GM12878 (cell line): ENCODE results near the gene BCL2L13. TPM values are rescaled to one million over a fixed set of nuclear protein-coding genes. Genes with fewer than 3 reads are reported as not detected.

ENCODE experiments used
- ATAC-seq: fragments of 200-7000 bp; cut with Tn5 transposase; 3 replicates; pipeline ENCODE4 v1.9.1; 2020; ENCODE audit warnings: mild to moderate bottlenecking, moderate library complexity
- BruUV-seq: library from RNA; stranded (reverse); fragments of 400-500 nt; replicated peaks from 2 replicates; lab custom pipeline; 2021; lab: Mats Ljungman, UMichigan
- CTCF ChIA-PET: fragments of 300-600 bp; sonication (Branson Sonifier 250); formaldehyde crosslinking; extraction: SDS; loops from one replicate; lab custom pipeline; 2021; ENCODE audit warnings: inconsistent platforms; lab: Yijun Ruan, JAX
- POLR2A ChIA-PET: fragments of 350-600 bp; formaldehyde crosslinking; extraction: SDS; loops from one replicate; lab custom pipeline; 2021; ENCODE audit warnings: inconsistent platforms; lab: Charles Lee
- RAD21 ChIA-PET: fragments of 300-600 bp; sonication (Branson Sonifier 250); formaldehyde crosslinking; loops from one replicate; lab custom pipeline; 2023; ENCODE audit warnings: antibody characterized with exemption; ENCODE audit not compliant: unreplicated experiment; lab: Charles Lee
- SMC1A ChIA-PET: fragments of 300-600 bp; sonication (Branson Sonifier 250); formaldehyde crosslinking; loops from one replicate; lab custom pipeline; 2023; ENCODE audit not compliant: unreplicated experiment, uncharacterized antibody; lab: Charles Lee
- DNase-seq: peaks from one replicate; pipeline ENCODE4 v3.0.0-alpha.2; 2011; ENCODE audit warnings: low read depth, low spot score
- FAIRE-seq: peaks from 3 replicates; lab custom pipeline; 2011; peaks lifted over from hg19 to GRCh38; lab: Jason Lieb, UNC
- H2AFZ ChIP-seq: 2 replicates; pipeline ENCODE4 v1.6.0; 2011; ENCODE audit warnings: low read depth, low read length, control low read depth; ENCODE audit not compliant: control insufficient read depth
- H3K27ac ChIP-seq: 2 replicates; pipeline ENCODE4 v1.5.1; 2011; ENCODE audit warnings: control low read depth; ENCODE audit not compliant: control insufficient read depth, insufficient read depth
- H3K27me3 ChIP-seq, 2 experiments: replicated peaks in 1 of 2; 2 replicates each; pipeline versions ENCODE4 v1.6.0 to v1.6.1; 2011; ENCODE audit warnings: low read length in 1 of 2; ENCODE audit not compliant: control insufficient read depth in 2 of 2, insufficient read depth in 2 of 2
- H3K36me3 ChIP-seq, 2 experiments: 2 replicates each; pipeline ENCODE4 v1.5.1; 2011; ENCODE audit warnings: low read length in 1 of 2; ENCODE audit not compliant: control insufficient read depth in 2 of 2, insufficient read depth in 2 of 2
- H3K4me1 ChIP-seq: 2 replicates; pipeline ENCODE4 v1.6.1; 2011; ENCODE audit warnings: mild to moderate bottlenecking, low read length, moderate library complexity, mixed read lengths; ENCODE audit not compliant: control insufficient read depth, insufficient read depth
- H3K4me2 ChIP-seq: 2 replicates; pipeline ENCODE4 v1.6.0; 2011; ENCODE audit warnings: control low read depth; ENCODE audit not compliant: control insufficient read depth, insufficient read depth
- H3K4me3 ChIP-seq: fragments of 200-600 bp; sonication (generic); 2 replicates; pipeline ENCODE4 v1.5.1; 2016
- H3K79me2 ChIP-seq: 2 replicates; pipeline ENCODE4 v1.6.0; 2011; ENCODE audit warnings: low read length; ENCODE audit not compliant: control insufficient read depth, insufficient read depth
- H3K9ac ChIP-seq: 2 replicates; pipeline ENCODE4 v1.8.0; 2011; ENCODE audit warnings: low read length, control low read depth, mixed read lengths; ENCODE audit not compliant: control insufficient read depth, insufficient read depth
- H3K9me3 ChIP-seq: replicated peaks from 3 replicates; pipeline ENCODE4 v1.5.1; 2011; ENCODE audit warnings: mild to moderate bottlenecking, low read length; ENCODE audit not compliant: control insufficient read depth, insufficient read depth
- H4K20me1 ChIP-seq: 2 replicates; pipeline ENCODE4 v1.6.0; 2011; ENCODE audit not compliant: control insufficient read depth, insufficient read depth
- CHD4 ChIP-seq: fragments of 200-600 bp; sonication (generic); IDR thresholded peaks from 2 replicates; pipeline ENCODE4 v1.6.1; 2016; ENCODE audit warnings: mild to moderate bottlenecking
- SMAD5 ChIP-seq: IDR thresholded peaks from 2 replicates; pipeline ENCODE4 v1.6.1; 2016; ENCODE audit warnings: antibody characterized with exemption, low read depth
- SREBF1 ChIP-seq: IDR thresholded peaks from 2 replicates; pipeline ENCODE4 v1.6.1; 2012; ENCODE audit warnings: mild to moderate bottlenecking, low read length
- ZNF217 ChIP-seq: fragments of 450-650 bp; IDR thresholded peaks from 2 replicates; pipeline ENCODE4 v1.6.1; 2017; ENCODE audit warnings: antibody characterized with exemption, mild to moderate bottlenecking
- ZSCAN29 ChIP-seq: fragments of 450-650 bp; IDR thresholded peaks from 2 replicates; pipeline ENCODE4 v1.6.1; 2017; ENCODE audit warnings: mild to moderate bottlenecking, moderate library complexity
- WGBS: methylation state at CpG from one replicate; pipeline ENCODE4 v1.1.6; 2016; ENCODE audit warnings: low lambda C conversion rate; ENCODE audit not compliant: insufficient replicate concordance, insufficient coverage; ENCODE audit errors: missing lambda C conversion rate; 5-methylcytosine and 5-hydroxymethylcytosine counted together
- in situ Hi-C: fragments of 300-500 bp; cut with MboI; formaldehyde crosslinking; loops from 9 replicates; pipeline ENCODE4 v1.14.3; 2018; ENCODE audit warnings: mixed read lengths
- intact Hi-C: fragments of 100-400 bp; cut with micrococcal nuclease; formaldehyde crosslinking; loops from one replicate; pipeline ENCODE4 v1.14.2; 2022; ENCODE audit not compliant: unreplicated experiment
- polyA plus RNA-seq, 11 experiments: library from polyadenylated mRNA; depleted of rRNA in 4 of 11; unstranded in 6 of 11; stranded (reverse) in 5 of 11; fragments of >200 nt; fragmentation: Nextera tagmentation in 4 of 11; fragmentation: Illumina TruSeq in 1 of 11; extraction: Ambion mirVana in 4 of 11; extraction: Trizol in 1 of 11; gene quantifications; 1 replicate in 1 of 11; 2 replicates in 10 of 11; pipeline versions ENCODE4 v1.2.1 to v1.2.3, GENCODE V29; 2011 to 2016; ENCODE audit warnings: inconsistent platforms in 2 of 11, missing spikeins in 2 of 11, low read depth in 1 of 11
- total RNA-seq, 4 experiments: library from RNA; depleted of rRNA in 3 of 4; stranded (reverse); fragments of >200 nt in 3 of 4; fragmentation: Illumina TruSeq in 1 of 4; extraction: Trizol in 1 of 4; gene quantifications; 2 replicates each; pipeline versions ENCODE4 v1.2.1 to v1.2.3, GENCODE V29; 2013 to 2021
- TF ChIP-seq, protein P1 (sequence below): fragments of 450-650 bp; IDR thresholded peaks from 2 replicates; pipeline ENCODE4 v1.6.1; 2017; ENCODE audit warnings: mild to moderate bottlenecking, low read depth, inconsistent platforms; ENCODE audit not compliant: poor library complexity, severe bottlenecking
- TF ChIP-seq, protein P2 (sequence below): IDR thresholded peaks from 2 replicates; pipeline ENCODE4 v1.6.1; 2012; ENCODE audit warnings: low read depth, low read length, improper control_type of control experiment
- TF ChIP-seq, protein P3 (sequence below): fragments of 450-650 bp; IDR thresholded peaks from 2 replicates; pipeline ENCODE4 v1.6.1; 2016; ENCODE audit warnings: mild to moderate bottlenecking

BCL2L13 gene
- total and polyA plus RNA-seq, 10 of the 15 experiments (the other 5 are each of a cell fraction or from before 2014, with no cell fraction given) = 18.6 to 30.6 (median 28.2) TPM

DNA sequence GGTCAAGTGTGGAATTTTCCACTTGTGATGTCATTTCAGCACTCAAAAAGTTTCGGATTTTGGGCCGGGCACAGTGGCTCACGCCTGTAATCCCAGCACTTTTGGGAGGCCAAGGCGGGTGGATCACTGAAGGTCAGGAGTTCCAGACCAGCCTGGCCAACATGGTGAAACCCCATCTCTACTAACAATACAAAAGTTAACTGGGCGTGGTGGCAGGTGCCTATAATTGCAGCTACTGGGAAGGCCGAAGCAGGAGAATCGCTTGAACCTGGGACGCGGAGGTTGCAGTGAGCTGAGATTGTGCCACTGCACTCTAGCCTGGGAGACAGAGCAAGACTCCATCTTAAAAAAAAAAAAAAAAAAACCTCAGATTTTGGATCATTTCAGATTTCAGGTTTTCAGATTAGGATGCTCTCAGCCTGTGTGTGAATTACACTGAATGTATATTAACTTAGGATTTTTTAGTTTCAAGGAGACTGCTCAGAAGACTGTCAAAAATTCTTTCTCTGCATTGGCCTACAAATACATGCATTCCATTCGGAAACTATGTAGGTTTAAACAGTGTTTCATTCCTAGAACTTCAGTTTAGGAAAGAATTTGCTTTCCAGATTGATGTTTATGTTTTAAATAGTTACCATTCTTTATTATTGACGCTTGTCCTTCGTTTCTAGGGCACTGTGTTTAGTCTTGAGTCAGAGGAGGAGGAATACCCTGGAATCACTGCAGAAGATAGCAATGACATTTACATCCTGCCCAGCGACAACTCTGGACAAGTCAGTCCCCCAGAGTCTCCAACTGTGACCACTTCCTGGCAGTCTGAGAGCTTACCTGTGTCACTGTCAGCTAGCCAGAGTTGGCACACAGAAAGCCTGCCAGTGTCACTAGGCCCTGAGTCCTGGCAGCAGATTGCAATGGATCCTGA, 87.7 kb downstream of the BCL2L13 start:
- SMC1A ChIA-PET = no interaction called here
- Histone ChIP-seq H3K27ac (no peak overlapping the region), H3K9ac (no peak overlapping the region), H3K4me1 (no peaks in the 10 kb centered on the region), H3K4me3 (no peak overlapping the region), H3K36me3 (peaks cover 8 to 9% of the 10 kb centered on the region in 2 experiments; a peak in 3 of 4 replicates), H3K27me3 (no peaks in the 10 kb centered on the region), H3K4me2 (no peak overlapping the region), H3K79me2 (no peaks in the 10 kb centered on the region), H3K9me3 (no peaks in the 10 kb centered on the region), H4K20me1 (no peaks in the 10 kb centered on the region; the same call in none of the 2 replicates), H2AFZ (no peak overlapping the region)
- RAD21 ChIA-PET = no interaction called here
- TF ChIP-seq SREBF1 = no peak
- intact Hi-C loops (loop anchor here (5.0 kb wide), 1 partner anchor 169 kb away; no protein-coding TSS in a partner anchor), in situ Hi-C loops (no loop called here)
- DNase-seq (no peak), FAIRE-seq (no peak), ATAC-seq (peak; percentile 42)
- POLR2A ChIA-PET = no interaction called here
- BruUV-seq = no TSS peak
- CTCF ChIA-PET = interaction anchor here (1.8 to 3.0 kb wide), 2 partner anchors 16 to 168 kb away, joined by 4 to 7 read pairs; no protein-coding TSS in a partner anchor
- WGBS = 82% methylated on average over 13 of the region's 13 CpGs

DNA sequence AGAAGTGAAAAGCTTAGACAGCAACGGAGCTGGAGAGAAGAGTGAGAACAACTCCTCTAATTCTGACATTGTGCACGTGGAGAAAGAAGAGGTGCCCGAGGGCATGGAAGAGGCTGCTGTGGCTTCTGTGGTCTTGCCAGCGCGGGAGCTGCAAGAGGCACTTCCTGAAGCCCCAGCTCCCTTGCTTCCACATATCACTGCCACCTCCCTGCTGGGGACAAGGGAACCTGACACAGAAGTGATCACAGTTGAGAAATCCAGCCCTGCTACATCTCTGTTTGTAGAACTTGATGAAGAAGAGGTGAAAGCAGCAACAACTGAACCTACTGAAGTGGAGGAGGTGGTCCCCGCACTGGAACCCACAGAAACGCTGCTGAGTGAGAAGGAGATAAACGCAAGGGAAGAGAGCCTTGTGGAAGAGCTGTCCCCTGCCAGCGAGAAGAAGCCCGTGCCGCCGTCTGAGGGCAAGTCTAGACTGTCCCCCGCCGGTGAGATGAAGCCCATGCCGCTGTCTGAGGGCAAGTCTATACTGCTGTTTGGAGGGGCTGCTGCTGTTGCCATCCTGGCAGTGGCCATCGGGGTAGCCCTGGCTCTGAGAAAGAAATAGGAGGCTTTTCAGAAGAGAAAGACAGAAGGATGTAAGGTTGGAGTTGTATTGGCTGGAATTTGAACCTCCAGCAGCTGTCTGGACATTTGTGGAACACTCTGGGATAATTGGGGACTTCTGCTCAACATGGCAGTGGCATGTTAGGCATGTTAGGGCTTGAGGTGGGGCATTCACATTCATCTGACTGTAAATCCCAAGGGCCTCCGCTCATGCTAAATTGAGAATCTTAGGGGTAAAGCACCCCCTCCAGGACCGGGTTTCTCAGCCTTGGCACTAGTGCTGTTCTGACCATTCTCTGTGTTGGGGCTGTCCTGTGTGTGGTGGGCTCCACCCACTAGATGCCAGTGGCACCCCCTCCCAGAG, 88.7 kb downstream of the BCL2L13 start:
- H3K27ac ChIP-seq = no peak overlapping the region
- ChIA-PET CTCF (interaction anchor here (1.8 kb wide), 1 partner anchor 15 kb away, joined by 4 read pairs; no protein-coding TSS in a partner anchor), SMC1A (no interaction called here), RAD21 (no interaction called here), POLR2A (interaction anchor here (0.6 kb wide), 1 partner anchor 428 kb away, joined by 3 read pairs; no protein-coding TSS in a partner anchor)
- WGBS = 78% methylated on average over 18 of the region's 18 CpGs
- no peak overlapping the region for H3K4me2 ChIP-seq
- intact Hi-C loops (loop anchor here (5.0 kb wide), 1 partner anchor 170 kb away; no protein-coding TSS in a partner anchor), in situ Hi-C loops (no loop called here)
- H3K36me3 ChIP-seq = peaks cover 8 to 11% of the 10 kb centered on the region in 2 experiments; a peak in 3 of 4 replicates
- no peaks in the 10 kb centered on the region for H3K4me1 ChIP-seq
- H3K27me3 ChIP-seq = no peaks in the 10 kb centered on the region
- no peak overlapping the region for H3K9ac ChIP-seq
- H4K20me1 ChIP-seq = no peaks in the 10 kb centered on the region; the same call in none of the 2 replicates
- no peaks in the 10 kb centered on the region for H3K9me3 ChIP-seq
- no TSS peak for BruUV-seq
- no peak overlapping the region for H3K4me3 ChIP-seq
- no peak for FAIRE-seq
- no peaks in the 10 kb centered on the region for H3K79me2 ChIP-seq
- H2AFZ ChIP-seq = no peak overlapping the region
- ATAC-seq = no peak
- no peak for DNase-seq
- no peak for TF ChIP-seq ZSCAN29
- TF ChIP-seq ZNF217 = no peak
- TF ChIP-seq, protein P1, sequence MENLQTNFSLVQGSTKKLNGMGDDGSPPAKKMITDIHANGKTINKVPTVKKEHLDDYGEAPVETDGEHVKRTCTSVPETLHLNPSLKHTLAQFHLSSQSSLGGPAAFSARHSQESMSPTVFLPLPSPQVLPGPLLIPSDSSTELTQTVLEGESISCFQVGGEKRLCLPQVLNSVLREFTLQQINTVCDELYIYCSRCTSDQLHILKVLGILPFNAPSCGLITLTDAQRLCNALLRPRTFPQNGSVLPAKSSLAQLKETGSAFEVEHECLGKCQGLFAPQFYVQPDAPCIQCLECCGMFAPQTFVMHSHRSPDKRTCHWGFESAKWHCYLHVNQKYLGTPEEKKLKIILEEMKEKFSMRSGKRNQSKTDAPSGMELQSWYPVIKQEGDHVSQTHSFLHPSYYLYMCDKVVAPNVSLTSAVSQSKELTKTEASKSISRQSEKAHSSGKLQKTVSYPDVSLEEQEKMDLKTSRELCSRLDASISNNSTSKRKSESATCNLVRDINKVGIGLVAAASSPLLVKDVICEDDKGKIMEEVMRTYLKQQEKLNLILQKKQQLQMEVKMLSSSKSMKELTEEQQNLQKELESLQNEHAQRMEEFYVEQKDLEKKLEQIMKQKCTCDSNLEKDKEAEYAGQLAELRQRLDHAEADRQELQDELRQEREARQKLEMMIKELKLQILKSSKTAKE = no peak
- TF ChIP-seq, protein P2, sequence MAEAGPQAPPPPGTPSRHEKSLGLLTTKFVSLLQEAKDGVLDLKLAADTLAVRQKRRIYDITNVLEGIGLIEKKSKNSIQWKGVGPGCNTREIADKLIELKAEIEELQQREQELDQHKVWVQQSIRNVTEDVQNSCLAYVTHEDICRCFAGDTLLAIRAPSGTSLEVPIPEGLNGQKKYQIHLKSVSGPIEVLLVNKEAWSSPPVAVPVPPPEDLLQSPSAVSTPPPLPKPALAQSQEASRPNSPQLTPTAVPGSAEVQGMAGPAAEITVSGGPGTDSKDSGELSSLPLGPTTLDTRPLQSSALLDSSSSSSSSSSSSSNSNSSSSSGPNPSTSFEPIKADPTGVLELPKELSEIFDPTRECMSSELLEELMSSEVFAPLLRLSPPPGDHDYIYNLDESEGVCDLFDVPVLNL = no peak
- no peak for TF ChIP-seq CHD4
- TF ChIP-seq SMAD5 = no peak
- TF ChIP-seq, protein P3, sequence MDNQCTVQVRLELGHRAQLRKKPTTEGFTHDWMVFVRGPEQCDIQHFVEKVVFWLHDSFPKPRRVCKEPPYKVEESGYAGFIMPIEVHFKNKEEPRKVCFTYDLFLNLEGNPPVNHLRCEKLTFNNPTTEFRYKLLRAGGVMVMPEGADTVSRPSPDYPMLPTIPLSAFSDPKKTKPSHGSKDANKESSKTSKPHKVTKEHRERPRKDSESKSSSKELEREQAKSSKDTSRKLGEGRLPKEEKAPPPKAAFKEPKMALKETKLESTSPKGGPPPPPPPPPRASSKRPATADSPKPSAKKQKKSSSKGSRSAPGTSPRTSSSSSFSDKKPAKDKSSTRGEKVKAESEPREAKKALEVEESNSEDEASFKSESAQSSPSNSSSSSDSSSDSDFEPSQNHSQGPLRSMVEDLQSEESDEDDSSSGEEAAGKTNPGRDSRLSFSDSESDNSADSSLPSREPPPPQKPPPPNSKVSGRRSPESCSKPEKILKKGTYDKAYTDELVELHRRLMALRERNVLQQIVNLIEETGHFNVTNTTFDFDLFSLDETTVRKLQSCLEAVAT = no peak
